GM19467 (cell line): ENCODE results near the gene KPNA6.
A peak's percentile ranks its signal among the peaks of the same experiment; 100 is the strongest.

Source experiments
- ATAC-seq: cut with Tn5 transposase; IDR thresholded peaks from one replicate; pipeline ENCODE4 v1.9.1; 2021; ENCODE audit warnings: mild to moderate bottlenecking, moderate library complexity; ENCODE audit not compliant: unreplicated experiment

The KPNA6 gene

DNA sequence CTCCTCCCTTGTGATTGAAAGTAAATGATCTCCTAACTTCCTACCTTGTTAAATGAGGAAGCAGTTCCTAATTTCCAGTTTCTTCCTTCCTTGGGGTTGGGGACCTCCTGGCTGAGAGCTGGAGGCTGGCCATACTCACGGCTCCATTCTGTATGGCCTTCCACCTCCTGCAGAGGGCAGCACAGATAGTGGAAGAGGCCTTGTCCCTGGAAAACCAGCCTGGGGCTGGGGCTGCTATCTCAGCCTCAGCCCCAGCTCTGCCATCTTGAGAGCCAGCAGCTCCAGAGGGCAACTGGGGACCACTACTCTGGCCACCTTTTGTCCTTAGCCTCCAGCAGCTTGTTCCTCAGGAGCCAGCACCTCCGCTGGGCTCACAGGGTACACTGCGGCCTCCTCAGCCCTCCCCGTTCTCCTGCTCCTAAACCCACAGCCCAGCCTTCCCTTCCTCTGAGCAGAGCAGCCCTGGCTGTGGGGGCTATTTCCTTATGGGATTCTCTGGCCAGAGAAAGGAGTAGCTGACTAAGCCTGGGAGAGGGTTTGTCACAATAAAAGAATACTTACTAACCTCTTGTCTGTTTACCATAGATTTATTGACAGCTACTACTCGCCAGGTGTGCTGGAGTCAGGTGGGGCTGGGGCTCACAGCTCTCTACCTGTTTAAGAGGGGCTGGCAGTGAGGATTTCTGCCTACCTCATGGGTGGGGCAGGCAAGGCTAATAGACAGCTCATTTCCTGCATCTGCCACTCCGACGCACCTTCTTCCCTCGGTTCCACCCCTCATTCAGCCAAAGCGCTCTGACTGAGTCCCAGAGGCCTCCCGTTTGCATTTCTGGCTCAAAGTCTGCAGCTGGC, 108.0 kb downstream of the KPNA6 start:
- no peak for ATAC-seq

DNA sequence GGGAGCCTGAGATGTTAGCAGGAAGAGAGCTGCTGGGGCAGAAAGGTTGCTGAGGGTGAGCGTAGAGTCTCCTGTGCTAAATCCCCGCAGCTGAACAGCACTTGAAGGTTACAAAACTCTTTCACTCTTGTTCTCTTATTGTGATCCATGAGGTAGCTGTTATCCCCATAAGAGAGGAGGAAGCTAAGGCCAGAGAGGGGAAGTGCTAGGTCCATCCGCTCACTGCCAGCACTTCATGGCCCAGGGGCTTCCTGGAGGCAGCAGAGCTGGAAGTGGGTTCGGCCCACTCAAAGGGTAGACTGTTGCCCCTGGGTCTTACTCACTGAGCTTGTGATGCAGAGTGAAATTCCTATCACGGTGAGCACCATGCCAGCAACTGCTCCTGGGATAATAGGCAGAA, 108.7 kb downstream of the KPNA6 start:
- ATAC-seq = no peak

DNA sequence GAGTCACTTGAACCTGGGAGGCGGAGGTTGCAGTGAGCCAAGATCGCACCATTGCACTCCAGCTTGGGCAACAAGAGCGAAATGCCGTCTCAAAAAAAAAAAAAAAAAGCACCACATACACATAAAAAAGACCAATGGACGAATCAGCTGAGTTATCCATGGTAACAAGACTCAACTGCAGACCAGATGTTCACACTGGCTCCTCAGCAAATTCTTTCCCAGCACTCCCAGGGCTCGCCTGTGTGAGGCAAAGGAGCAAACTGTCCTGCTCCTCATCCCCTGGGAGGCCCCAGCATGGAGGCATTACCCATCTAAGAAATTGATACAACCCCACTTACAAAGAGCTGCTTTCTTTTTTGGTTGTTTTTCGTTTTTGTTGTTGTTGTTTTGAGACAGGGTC, 111.2 kb downstream of the KPNA6 start:
- ATAC-seq = no peak

DNA sequence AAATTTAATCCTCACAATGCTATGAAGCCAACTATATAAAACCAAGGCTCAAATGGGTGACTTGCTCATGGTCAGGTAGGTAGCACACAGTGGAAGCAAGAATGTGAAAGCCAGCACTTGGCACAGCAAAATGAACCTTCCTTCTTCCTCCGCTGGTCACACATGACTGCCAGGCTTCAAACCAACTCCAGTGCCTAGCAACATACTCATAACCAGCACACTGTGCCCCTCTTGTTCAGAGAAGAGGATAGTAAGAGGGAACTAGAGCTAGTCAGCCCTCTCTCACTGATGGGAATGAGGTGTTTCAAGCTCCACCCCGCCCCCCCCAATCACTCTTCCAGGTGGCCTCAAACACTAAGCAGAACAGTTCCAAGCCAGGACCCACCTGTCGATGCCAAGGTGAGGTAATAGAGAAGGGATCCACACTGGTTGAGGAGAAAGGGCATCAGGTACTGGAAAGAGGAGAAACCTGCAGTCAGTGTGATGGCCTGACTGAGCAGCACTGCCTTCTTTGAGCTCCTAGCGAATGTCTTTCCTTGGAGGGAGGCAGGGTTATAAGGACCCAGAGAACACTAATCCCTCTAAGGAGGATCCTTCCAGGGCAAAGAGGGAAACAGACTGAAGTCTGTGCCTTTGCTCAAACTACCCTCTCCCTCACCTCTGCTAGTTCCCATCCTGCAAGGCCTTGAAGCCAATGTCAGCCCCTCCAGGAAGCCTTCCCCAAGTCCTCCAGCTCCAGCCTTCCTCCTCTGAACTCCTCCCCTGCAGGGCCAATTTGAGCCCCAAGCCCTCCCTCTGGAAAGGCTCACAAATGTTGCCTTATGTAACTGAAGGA, 113.1 kb downstream of the KPNA6 start:
- ATAC-seq = no peak

GRCh38 chr1:32221581-32221979, 113.7 kb downstream of the KPNA6 start:
- ATAC-seq = no peak

DNA sequence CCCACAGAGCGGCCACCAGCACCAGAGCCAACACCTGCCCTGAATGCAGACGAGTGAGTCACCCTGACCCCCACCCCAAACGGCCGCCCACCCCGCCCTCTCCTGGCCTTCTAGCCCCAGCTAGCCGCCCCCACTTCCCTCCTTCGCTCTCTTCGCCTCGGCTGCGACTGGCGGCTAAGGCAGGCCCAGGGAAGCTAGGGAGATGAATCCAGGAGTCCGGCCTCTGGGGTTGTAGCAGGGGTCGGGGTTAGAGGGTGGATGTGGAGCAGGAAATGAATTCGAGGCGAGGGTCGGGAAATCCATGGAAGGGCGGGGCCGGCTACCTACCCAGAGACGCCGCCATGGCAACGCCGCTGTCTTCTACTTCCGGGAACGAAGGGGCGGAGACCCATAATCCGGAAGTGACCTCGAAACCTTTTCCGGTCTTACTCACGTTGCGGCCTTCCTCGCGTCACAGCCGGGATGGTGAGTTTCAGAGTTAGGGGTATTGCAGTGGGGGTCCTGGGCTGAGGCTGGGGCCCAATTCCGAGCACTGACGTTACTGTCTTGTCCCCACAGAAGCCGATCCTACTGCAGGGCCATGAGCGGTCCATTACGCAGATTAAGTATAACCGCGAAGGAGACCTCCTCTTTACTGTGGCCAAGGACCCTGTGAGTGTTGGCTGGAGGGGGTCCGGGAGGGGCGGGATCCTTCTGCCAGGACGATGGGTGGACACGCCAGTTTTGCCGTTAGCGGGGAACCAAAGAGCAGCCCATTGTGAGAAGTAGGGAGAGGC, 114.3 kb downstream of the KPNA6 start, which contains the start of the genes EIF3I and TMEM234:
Gene EIF3I (plus strand): TSS at position 428 of the 776 bp plus-strand sequence. CDS start 35 bp downstream, at position 463.
Gene TMEM234 (minus strand): TSS at position 374 of the 776 bp plus-strand sequence. CDS start 31 bp downstream, at position 343.
- peak; percentile 89 for ATAC-seq

DNA sequence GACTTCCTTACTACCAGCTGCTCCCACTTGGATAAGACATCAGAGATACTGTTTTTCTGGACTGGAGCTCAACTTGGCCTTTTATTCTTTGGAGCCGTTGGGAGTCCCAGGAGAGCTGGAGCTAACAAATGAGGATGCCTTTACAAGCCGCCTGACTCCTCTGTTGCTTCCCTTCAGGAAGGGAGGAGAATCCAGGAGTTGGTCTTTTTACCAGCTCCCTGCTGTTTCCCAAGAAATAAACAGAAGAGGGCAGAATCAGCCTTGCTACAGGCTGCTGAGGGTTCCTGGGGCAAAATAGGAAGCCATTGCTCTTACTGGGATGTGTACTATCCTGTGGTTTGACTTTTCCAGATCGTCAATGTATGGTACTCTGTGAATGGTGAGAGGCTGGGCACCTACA, 115.8 kb downstream of the KPNA6 start:
- ATAC-seq = no peak

DNA sequence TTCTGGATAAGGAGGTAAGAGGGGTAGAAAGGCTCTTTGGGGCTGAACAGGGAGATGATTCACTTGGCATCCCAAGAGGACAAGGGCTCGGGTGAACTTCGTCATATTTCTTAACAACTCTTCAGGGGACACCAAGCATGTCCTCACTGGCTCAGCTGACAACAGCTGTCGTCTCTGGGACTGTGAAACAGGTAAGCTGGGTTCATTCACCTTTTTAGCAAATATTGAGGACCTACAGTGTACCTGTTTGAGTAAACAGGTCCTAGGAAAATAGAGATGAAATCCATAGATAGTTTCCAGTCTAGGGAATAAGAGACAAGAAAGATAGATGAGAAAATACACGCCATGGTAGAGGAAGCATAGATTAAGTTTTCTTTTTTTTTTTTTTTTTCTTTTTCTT, 116.4 kb downstream of the KPNA6 start:
- no peak for ATAC-seq
